Lung (tissue), 12 donors: ENCODE measurements around the gene LRRK1. TPM values are rescaled to one million over a fixed set of nuclear protein-coding genes. Genes with fewer than 3 reads are reported as not detected.

Experiments
- ATAC-seq: fragments of 200-7000 bp; cut with Tn5 transposase; one replicate; pipeline ENCODE4 v1.9.1; 2020; ENCODE audit warnings: moderate number of reproducible peaks; ENCODE audit not compliant: insufficient read depth, low FRiP score
- DNase-seq, 3 donors: peaks; one replicate each; pipeline ENCODE4 v3.0.0-alpha.2; 2013 to 2017
- H3K27ac ChIP-seq, 2 donors: one replicate each; pipeline ENCODE4 v1.5.1; 2013; ENCODE audit warnings: mild to moderate bottlenecking in 2 of 2, moderate library complexity in 2 of 2, control low read depth in 1 of 2, inconsistent platforms in 1 of 2, low read depth in 1 of 2, low read length in 1 of 2
- H3K27me3 ChIP-seq, 3 donors: one replicate each; pipeline ENCODE4 v1.5.1; 2013; ENCODE audit warnings: low read length in 2 of 3; ENCODE audit not compliant: control insufficient read depth in 3 of 3, insufficient read depth in 3 of 3
- H3K36me3 ChIP-seq, 4 donors: one replicate each; pipeline ENCODE4 v1.5.1; 2013; ENCODE audit warnings: low read length in 4 of 4, mild to moderate bottlenecking in 1 of 4, moderate library complexity in 1 of 4; ENCODE audit not compliant: control insufficient read depth in 4 of 4, insufficient read depth in 4 of 4
- H3K4me1 ChIP-seq, 5 donors: one replicate each; pipeline ENCODE4 v1.5.1; 2013; ENCODE audit warnings: low read length in 5 of 5, mild to moderate bottlenecking in 2 of 5, moderate library complexity in 1 of 5; ENCODE audit not compliant: control insufficient read depth in 5 of 5, insufficient read depth in 5 of 5
- H3K4me3 ChIP-seq: one replicate; pipeline ENCODE4 v1.5.1; 2013; ENCODE audit warnings: mild to moderate bottlenecking, control low read depth, moderate library complexity
- H3K9ac ChIP-seq, 2 donors: one replicate each; pipeline ENCODE4 v1.5.1; 2013; ENCODE audit warnings: low read length in 2 of 2, control low read depth in 1 of 2; ENCODE audit not compliant: insufficient read depth in 1 of 2
- H3K9me3 ChIP-seq, 4 donors: one replicate each; pipeline ENCODE4 v1.5.1; 2013; ENCODE audit warnings: low read length in 3 of 4, mild to moderate bottlenecking in 1 of 4, moderate library complexity in 1 of 4; ENCODE audit not compliant: control insufficient read depth in 4 of 4, insufficient read depth in 3 of 4
- WGBS, 2 donors: extraction: QIAGEN DNeasy Blood & Tissue Kit; methylation state at CpG; one replicate each; pipeline ENCODE4 v1.1.7; 2013; 5-methylcytosine and 5-hydroxymethylcytosine counted together
- polyA plus RNA-seq, 2 donors: library from polyadenylated mRNA; stranded (reverse); fragments of 200-250 nt; gene quantifications; one replicate each; pipeline ENCODE4 v1.2.1, GENCODE V29; 2013
- total RNA-seq, 2 donors: library from RNA; depleted of rRNA in 1 of 2; stranded (reverse); fragments of >200 nt in 1 of 2; gene quantifications; one replicate each; pipeline ENCODE4 v1.2.1, GENCODE V29; 2014 to 2021
- TF ChIP-seq, protein P1 (sequence below): IDR thresholded peaks from 2 replicates; pipeline ENCODE4 v1.5.1; 2012; ENCODE audit warnings: mild to moderate bottlenecking; ENCODE audit errors: control extremely low read depth, extremely low read depth
- donor health status: control.
- donor health status: control.
- donor health status: Bipolar disorder and iron deficiency.
- donor health status: healthy.
- donor health status: DM: yes; HTN: yes; CAD: no.

LRRK1 gene
- total and polyA plus RNA-seq, 4 donors = 5.7 to 22.9 (median 9.7) TPM

DNA sequence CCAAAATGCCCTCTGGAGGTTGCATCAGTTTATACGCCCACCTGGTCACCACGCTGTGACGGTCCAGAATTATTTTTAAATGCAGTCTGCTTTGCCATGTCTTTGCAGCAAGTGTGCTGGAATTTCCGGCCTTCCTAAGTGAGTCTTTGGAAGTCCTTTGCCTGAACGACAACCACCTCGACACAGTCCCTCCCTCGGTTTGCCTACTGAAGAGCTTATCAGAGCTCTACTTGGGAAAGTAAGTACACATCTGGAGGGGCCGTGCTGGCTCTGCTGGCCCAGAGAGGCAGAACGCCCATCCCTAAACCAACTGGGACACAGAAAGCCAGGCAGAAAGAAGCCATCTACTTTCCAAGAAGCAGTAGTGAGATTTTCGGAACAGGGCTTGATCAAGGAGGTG, 101.8 kb downstream of the LRRK1 start:
- ATAC-seq = no peak
- no peak for DNase-seq

DNA sequence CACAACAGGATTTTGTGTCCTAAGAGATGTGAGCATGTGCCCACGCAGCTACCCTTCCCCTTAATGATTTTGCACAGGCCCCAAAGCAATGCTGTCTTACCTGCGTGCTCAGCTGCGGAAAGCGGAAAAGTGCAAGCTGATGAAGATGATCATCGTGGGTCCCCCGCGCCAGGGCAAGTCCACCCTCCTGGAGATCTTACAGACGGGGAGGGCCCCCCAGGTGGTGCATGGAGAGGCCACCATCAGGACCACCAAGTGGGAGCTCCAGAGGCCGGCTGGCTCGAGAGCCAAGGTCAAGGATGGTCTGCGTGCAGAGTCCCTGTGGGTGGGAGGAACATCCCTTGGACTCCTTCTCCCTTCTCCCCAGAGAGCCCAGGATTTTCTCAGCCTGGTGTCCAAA, 103.1 kb downstream of the LRRK1 start:
- H3K9ac ChIP-seq = no peak overlapping the region
- no peak for ATAC-seq
- 85 to 93% methylated on average over 11 of the region's 11 CpGs for WGBS, 2 donors
- no peaks in the 10 kb centered on the region for H3K9me3 ChIP-seq
- DNase-seq = no peak
- H3K36me3 ChIP-seq = peaks cover 0 to 8% (median 0%) of the 10 kb centered on the region in 4 donors
- peaks cover 5 to 36% (median 16%) of the 10 kb centered on the region in 5 donors for H3K4me1 ChIP-seq
- TF ChIP-seq, protein P1, sequence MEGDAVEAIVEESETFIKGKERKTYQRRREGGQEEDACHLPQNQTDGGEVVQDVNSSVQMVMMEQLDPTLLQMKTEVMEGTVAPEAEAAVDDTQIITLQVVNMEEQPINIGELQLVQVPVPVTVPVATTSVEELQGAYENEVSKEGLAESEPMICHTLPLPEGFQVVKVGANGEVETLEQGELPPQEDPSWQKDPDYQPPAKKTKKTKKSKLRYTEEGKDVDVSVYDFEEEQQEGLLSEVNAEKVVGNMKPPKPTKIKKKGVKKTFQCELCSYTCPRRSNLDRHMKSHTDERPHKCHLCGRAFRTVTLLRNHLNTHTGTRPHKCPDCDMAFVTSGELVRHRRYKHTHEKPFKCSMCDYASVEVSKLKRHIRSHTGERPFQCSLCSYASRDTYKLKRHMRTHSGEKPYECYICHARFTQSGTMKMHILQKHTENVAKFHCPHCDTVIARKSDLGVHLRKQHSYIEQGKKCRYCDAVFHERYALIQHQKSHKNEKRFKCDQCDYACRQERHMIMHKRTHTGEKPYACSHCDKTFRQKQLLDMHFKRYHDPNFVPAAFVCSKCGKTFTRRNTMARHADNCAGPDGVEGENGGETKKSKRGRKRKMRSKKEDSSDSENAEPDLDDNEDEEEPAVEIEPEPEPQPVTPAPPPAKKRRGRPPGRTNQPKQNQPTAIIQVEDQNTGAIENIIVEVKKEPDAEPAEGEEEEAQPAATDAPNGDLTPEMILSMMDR = no peak
- H3K27ac ChIP-seq = no peak overlapping the region
- H3K4me3 ChIP-seq = no peak overlapping the region
- no peaks in the 10 kb centered on the region for H3K27me3 ChIP-seq

More for the DNA sequence above, 101.8 kb downstream of the LRRK1 start:
- Histone ChIP-seq H3K4me1 (peaks cover 0 to 47% (median 13%) of the 10 kb centered on the region in 5 donors), H3K9me3 (no peaks in the 10 kb centered on the region), H3K27me3 (no peaks in the 10 kb centered on the region), H3K27ac (no peak overlapping the region), H3K36me3 (peaks cover 0 to 10% (median 0%) of the 10 kb centered on the region in 4 donors), H3K9ac (no peak overlapping the region), H3K4me3 (no peak overlapping the region)
- WGBS, 2 donors = 86 to 92% methylated on average over 10 of the region's 10 CpGs
- TF ChIP-seq, protein P1 = no peak

DNA sequence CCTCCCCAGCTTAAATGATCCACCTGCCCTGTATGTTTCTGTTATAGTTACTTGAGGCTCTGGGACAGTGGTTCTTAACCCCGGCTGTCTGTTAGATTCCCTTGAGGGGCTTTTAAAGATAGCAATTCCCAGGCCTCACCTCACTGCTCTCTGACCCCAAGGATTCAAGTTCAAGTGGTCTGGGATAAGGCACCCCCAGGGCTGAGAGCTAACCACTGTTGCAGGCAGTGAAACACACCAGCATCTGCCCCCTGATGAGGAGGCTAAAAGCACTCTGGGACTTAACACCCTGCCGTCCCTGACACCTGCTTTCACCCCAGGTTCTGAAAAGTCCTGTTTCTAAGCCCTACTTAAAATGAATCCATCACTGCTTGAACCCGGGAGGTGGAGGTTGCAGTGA, 103.7 kb downstream of the LRRK1 start:
- H3K27ac ChIP-seq = no peak overlapping the region
- no peak for DNase-seq
- peaks cover 5 to 32% (median 19%) of the 10 kb centered on the region in 5 donors for H3K4me1 ChIP-seq
- TF ChIP-seq, protein P1 = no peak
- H3K9ac ChIP-seq = no peak overlapping the region
- no peaks in the 10 kb centered on the region for H3K9me3 ChIP-seq
- no peaks in the 10 kb centered on the region for H3K27me3 ChIP-seq
- no peak for ATAC-seq
- WGBS, 2 donors = 90 to 91% methylated on average over 3 of the region's 3 CpGs
- H3K36me3 ChIP-seq = peaks cover 0 to 8% (median 0%) of the 10 kb centered on the region in 4 donors
- H3K4me3 ChIP-seq = no peak overlapping the region
